ENCODE data around the gene UXT. TPM values are rescaled to one million over a fixed set of nuclear protein-coding genes. Genes with fewer than 3 reads are reported as not detected.

The UXT gene
- total RNA-seq, 2 donors from 2014 or later = 89.6 to 99.9 TPM

DNA sequence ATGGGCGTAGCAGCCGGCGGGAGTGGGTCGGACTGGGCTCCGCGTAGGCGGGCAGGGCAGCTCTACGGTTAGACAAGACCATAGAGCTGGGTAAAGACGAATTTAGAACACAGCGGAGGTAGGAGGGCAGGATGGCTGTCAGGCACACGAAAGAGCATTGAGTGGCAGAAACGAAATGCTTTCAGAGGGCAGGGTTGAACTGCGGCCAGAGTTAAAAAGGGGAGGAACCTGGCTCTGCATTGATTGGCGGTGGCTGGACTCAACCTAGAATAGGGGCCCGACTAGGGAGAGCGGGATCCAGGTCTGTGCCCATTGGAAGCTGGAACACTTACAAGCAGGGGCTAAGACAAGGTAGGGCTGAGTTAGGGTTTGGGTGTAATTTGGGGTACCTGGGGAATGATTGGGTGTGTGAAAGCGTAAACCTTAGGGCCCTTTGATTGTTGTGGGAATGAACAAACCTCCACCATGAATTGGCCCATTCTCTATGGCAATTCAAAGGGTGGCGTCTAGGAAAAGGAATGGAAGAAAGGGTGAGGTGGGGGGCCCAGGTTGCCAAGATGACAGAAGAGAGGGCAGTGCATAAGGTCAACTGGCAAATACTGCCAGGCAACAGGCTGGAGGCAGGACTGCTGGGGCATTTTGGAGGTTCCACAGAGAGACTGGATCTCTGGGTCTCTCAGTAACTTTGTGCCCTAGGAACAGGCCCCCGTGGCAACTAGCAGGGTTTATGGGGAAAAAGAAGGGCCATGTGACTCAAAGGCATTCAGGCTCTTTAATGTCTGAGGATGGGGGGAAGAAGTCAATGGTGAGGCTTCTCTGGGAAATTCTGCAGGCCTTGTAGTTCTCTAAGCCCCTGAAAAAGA, 7.7 kb downstream of the UXT start:
- no peak for ATAC-seq
- DNase-seq = no peak
- intact Hi-C loops (cut with DNase I) = loop anchor here in 1 of 2 donors (10.0 kb wide), 1 partner anchor 374 kb away; no protein-coding TSS in a partner anchor

DNA sequence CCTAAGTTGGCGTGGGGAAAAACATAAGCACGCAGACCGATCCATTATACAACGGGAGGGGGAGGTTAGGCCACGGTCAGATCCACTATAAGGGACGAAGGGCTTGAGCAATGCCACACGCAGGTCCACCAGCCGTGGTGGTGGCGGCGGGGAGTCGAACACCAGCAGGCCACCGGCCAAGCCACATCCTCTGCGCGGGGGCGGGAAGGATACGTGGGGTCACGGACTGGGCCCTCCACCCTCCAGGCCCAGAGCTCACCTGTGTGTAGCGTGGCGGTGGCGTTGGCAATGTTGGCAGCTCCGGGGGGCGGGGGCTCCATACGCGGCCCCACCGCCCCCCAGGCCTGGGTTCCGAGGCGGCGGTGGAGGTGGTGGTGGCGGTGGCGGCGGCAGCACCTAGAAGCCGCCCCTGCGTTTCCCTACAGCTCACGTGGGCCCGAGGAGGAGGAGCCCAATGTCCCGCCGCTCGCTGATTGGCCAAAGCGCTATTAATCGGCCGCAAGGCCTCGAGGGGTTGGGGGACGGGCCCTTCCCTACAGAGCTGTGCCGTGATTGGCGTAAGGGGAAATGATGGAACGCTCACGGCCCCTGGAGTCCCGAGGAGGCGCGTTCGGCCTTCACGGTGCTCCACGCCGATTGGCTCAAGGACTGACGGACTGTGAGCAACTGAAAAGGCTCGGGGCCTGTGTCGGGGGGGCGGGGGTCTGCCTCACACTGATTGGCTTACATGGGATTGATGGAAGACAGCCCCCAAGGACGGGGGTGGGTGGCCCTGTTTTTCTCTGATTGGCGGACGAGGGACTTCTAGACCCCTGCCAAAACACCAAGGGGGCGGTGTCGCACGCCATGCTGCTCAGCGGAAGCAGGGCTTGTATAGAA, 8.6 kb downstream of the UXT start, which contains the start of gene ELK1:
TSS of gene ELK1 (minus strand) at position 400 of the 879 bp plus-strand sequence. CDS start 9,122 bp downstream, outside the sequence.
- intact Hi-C loops (cut with DNase I) = loop anchor here in 1 of 2 donors (10.0 kb wide), 1 partner anchor 374 kb away; no protein-coding TSS in a partner anchor
- DNase-seq (peak; percentile 95), ATAC-seq (peak; percentile 94 to 98)

DNA sequence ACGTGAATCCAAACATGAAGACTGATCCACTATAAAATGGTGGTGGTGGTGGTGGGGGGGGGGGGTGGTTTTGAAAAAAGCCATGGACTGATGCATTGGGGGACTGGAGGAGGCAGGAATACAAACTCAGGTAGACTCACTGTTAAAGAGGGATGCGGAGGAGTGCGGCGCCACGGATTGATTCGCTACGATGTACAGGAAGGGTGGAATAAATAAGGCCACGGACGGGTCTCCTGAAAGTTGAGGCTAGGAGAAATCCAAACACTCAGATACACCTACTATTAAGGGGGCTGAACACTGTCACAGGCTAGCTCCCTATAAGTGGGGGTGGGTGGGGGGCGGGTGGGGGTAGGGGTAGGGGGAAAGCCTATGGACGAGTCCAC, 9.2 kb downstream of the UXT start:
- intact Hi-C loops (cut with DNase I) = loop anchor here in 1 of 2 donors (10.0 kb wide), 2 partner anchors 375 to 455 kb away; partner anchors contain the start of gene UBA1
- DNase-seq (no peak), ATAC-seq (no peak)

GRCh38 chrX:47649271-47649670, 9.7 kb downstream of the UXT start:
- no peak for ATAC-seq
- intact Hi-C loops (cut with DNase I) = loop anchor here in 1 of 2 donors (10.0 kb wide), 1 partner anchor 454 kb away; the partner anchor contains the start of gene UBA1

GRCh38 chrX:47648376-47648775, 10.6 kb downstream of the UXT start:
- no peak for DNase-seq
- intact Hi-C loops (cut with DNase I) = loop anchor here in 1 of 2 donors (10.0 kb wide), 1 partner anchor 454 kb away; the partner anchor contains the start of gene UBA1

More at GRCh38 chrX:47649271-47649670, 9.7 kb downstream of the UXT start:
- DNase-seq = no peak

GRCh38 chrX:47646636-47647035, 12.3 kb downstream of the UXT start:
- DNase-seq (no peak), ATAC-seq (no peak)
- intact Hi-C loops (cut with DNase I) = loop anchor here in 1 of 2 donors (10.0 kb wide), 1 partner anchor 452 kb away; the partner anchor contains the start of gene UBA1

More at GRCh38 chrX:47648376-47648775, 10.6 kb downstream of the UXT start:
- ATAC-seq = no peak

- no peak for DNase-seq
- ATAC-seq = no peak
- intact Hi-C loops (cut with DNase I) = loop anchor here in 1 of 2 donors (10.0 kb wide), 1 partner anchor 451 kb away; the partner anchor contains the start of gene UBA1
Observed at GRCh38 chrX:47645530-47645929, 13.4 kb downstream of the UXT start.

DNA sequence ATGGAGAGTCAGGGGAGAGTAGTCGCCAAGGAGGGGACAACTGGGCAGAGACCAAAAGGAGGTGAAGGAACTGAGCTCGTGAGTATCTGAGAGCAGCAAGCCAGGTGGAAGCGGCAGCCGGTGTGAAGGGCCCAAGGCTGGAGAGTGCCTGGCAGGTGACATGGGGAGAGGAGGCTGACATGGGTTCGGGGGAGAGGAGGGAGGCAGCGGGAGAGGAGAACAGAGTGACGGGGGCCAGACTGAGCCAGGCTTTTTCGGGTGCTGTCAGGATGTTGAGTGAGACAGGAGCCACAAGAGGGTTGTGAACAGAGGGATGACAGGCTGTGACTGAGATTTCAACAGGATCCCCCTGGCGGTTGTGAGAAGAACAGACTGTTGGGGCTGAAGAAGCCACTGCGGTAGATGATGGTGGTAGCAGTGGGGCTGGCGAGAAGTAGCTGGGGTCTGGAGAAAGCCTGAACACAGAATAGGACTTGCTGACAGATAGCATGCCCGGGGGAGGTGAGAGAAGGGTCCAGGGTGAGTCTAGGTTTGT, 14.4 kb downstream of the UXT start:
- intact Hi-C loops (cut with DNase I) = loop anchor here in 1 of 2 donors (5.0 to 10.0 kb wide), 2 partner anchors 82 to 450 kb away; partner anchors contain the start of genes ARAF and UBA1
- ATAC-seq = peak; percentile 49 to 68
- no peak for DNase-seq

DNA sequence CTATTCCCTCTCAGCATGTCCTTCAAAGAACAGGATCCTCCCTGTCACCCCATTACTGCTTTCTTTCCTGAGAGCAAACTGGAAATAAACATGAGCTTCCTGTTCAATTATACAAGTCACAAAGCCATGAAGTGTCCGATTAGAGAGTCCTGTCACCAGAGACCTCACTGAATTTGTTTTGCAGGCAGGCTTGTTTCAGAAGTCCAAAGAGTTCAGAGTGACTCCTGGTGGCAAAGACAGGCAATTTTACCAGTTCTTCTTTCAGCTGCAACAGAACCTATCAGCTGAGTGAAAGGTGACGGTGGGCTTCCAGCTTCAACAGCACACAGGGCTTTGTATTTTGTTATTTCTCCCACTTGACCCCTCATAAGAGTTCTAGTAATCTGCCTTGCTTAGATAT, 15.1 kb downstream of the UXT start:
- peak; percentile 39 to 64 for ATAC-seq
- no peak for DNase-seq
- intact Hi-C loops (cut with DNase I) = loop anchor here in 1 of 2 donors (5.0 to 10.0 kb wide), 2 partner anchors 82 to 449 kb away; partner anchors contain the start of genes ARAF and UBA1

GRCh38 chrX:47638816-47639215, 20.2 kb downstream of the UXT start:
- intact Hi-C loops (cut with DNase I) = no loop called here
- no peak for ATAC-seq
- no peak for DNase-seq

DNA sequence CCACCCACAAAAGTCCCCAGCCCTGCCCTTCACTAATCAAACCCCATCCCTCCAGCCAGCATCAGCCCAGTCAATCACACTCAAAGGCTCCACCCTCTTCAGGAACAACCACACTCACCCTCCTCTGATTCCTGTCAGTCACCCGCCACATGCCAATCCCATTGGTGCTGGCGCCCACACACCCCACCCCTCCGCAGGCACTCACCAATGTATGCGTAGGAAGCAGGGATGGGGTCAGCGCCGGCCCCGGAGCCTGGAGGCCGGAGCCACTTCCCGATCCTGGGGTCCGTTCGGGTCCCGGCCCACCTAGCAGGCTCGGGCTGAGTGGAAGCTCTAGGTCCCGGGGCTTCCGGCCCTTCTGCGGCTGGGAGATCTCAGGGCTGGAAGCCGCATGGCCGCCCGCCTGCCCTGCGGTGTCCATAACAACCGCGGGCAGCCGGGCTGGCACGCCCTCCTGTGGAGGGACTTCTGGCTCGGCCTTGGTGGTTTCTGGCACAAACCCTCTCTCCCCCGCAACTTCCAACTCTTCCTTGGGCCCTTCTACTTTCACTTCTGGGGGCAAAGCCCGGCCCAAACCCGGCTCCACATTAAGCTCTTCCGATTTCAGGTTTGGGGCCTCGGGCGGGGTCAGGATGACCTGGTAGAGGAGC, 21.3 kb downstream of the UXT start:
- DNase-seq (peak; percentile 66), ATAC-seq (peak; percentile 80 to 97)
- intact Hi-C loops (cut with DNase I) = no loop called here

DNA sequence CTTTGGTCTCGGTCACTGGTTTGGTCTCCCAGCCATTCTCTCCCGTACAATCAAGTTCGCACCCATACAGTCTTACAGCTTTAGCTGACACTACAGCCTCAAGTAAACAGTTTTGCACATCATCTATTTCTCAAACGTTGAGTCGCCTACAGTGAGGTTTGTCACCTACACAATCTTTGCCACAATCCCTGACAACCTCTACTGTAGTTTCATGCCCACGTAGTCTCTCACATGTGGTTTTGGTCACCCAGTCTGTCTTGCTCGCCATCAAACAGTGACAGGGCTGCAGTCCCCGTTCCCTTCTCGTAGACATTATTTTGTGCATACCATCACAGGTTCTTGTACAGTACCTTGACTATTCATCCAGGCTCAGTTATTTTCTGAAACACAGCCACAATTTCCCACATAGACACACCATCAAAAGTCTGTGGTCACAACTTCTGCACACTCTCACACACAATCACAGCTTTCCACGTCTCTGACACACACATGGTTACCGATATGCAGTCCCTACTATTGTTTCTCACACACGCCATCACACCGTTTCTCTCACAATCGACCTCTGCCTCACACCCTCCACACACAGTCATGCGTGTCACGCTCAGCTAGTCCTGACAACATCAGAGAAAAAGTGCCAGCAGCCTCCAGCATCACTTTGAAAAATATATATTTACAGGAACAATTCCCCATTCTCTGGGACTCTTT, 24.0 kb downstream of the UXT start:
- ATAC-seq = no peak
- intact Hi-C loops (cut with DNase I) = no loop called here
- no peak for DNase-seq

DNA sequence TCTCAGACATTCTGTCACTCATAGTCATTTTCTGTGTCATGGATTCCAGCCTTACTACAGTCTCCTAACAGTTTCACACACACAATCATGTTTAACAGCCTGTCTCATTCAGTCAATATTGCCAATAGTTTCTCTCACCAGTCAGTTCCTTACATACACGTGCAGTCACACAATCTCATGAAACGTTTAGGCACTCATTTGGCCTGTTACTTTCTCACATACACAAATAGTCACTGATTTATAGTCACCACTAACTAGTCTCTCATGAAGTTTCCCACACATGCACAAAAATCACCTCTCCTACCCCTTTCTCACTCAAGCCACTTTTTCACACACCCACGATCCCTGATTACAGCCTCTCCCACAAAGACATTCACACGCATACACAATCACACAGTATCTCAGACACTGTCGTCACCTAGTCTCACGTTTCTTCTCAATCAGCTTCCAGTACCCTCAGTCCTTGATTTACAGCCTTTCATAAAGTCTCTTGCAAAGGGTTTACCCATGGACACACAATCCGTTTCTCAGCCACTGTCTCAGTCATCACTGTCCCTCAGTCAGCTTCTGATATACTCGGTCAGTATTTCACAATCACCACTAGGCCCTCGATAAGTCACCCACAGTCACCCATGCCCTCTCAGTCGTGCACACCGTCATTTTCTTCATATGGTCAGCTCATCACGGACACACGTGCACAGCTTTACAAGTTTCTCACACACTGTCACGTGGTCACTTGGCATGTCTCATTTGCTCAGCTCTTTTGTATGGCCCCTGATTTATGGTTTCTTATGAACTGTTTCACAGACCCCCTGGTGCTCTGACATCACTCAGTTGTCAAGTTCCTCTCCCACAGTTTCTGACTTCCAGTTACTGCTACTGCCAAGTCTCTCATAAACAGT, 25.0 kb downstream of the UXT start:
- DNase-seq (no peak), ATAC-seq (no peak)
- intact Hi-C loops (cut with DNase I) = no loop called here

GRCh38 chrX:47632666-47633065, 26.3 kb downstream of the UXT start:
- no peak for DNase-seq
- no peak for ATAC-seq
- intact Hi-C loops (cut with DNase I) = no loop called here

DNA sequence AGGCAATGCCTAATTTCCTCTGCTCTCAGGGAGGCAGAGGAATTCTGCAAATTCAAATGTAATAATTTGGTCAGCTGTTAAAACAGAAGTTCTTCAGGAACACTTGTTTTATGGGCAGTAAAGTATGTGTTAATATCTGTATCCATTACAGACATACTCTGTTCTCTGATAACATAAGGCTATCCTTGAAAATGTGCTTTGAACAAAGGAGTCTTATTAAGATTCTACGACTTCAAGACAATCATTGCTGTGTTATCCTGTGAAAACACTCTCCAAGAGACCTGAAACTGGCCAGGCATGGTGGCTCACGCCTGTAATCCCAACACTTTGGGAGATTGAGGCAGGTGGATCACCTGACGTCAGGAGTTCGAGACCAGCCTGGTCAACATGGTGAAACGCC, 27.3 kb downstream of the UXT start:
- DNase-seq (no peak), ATAC-seq (no peak)
- intact Hi-C loops (cut with DNase I) = no loop called here

DNA sequence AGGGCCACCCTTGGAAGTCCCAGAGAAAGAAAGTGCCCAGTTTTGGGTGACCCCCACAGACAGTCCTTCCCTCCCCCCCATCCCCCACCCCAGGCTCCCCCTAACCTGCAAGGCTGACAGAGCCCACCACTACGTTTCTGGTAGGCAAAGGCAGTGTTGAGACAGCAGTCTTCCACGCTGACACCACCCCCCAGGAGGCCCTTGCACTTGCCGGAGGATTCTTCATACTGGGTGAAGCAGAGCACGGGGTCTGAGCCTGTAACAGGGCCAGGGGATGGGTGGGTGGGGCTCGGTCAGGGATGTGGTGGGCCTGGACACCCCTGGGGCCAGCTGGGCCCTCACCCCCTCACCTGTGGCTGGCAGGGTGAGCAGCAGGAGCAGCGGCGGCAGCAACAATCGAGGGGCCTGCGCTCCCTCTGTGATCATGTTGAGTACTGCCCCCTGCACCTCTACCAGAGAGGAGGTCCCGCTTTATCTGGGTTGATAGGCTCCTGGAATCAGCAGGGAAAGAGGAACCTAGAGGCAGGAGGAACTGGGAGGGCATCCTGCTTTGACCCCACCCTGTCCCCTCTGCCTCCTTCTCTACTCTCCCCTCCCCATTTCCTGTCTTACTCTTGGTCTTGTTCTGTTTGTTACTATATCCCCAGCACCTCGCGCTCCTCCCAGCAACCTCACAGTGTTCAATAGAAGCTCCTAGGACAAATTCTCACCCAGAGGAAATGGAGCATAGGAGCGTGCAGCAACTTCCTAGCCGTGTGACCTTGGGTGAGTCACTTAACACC, 29.4 kb downstream of the UXT start, which contains the start of gene CFP:
TSS of gene CFP (minus strand) at position 512 of the 782 bp plus-strand sequence. CDS start at position 426, 86 bp downstream.
- intact Hi-C loops (cut with DNase I) = loop anchor here in 1 of 2 donors (10.0 kb wide), 1 partner anchor 65 kb away; the partner anchor contains the start of gene ARAF
- no peak for DNase-seq
- ATAC-seq = peak in 1 of 2 donors; percentile 47

Data from left cardiac atrium (tissue), 4 donors.